K562 (cell line): ENCODE results near the gene NCF2. TPM values are rescaled to one million over a fixed set of nuclear protein-coding genes. Genes with fewer than 3 reads are reported as not detected.

Experiments
- ATAC-seq: fragments of 200-7000 bp; cut with Tn5 transposase; 3 replicates; pipeline ENCODE4 v1.9.1; 2020; ENCODE audit warnings: moderate library complexity
- BruUV-seq: library from RNA; stranded (reverse); fragments of 400-500 nt; replicated peaks from 2 replicates; lab custom pipeline; 2021; lab: Mats Ljungman, UMichigan
- CTCF ChIA-PET: fragments of 300-600 bp; formaldehyde crosslinking; extraction: SDS; loops from one replicate; lab custom pipeline; 2021; ENCODE audit warnings: low intra/inter-chr PET ratio; lab: Yijun Ruan, JAX
- POLR2A ChIA-PET: fragments of 300-600, 350-650 bp; sonication (Branson Sonifier 250); formaldehyde crosslinking; extraction: SDS; loops from one replicate; lab custom pipeline; 2021; ENCODE audit warnings: antibody characterized with exemption, inconsistent platforms; lab: Yijun Ruan, JAX
- DNase-seq, 4 experiments: peaks; one replicate each; pipeline versions ENCODE4 v3.0.0 to v3.0.0-alpha.2; 2011 to 2018; ENCODE audit warnings: low spot score in 3 of 4, mixed read lengths in 3 of 4; ENCODE audit errors: extremely low read depth in 1 of 4
- FAIRE-seq: peaks from 2 replicates; lab custom pipeline; 2011; peaks lifted over from hg19 to GRCh38; lab: Jason Lieb, UNC
- H2AFZ ChIP-seq: 2 replicates; pipeline ENCODE4 v1.6.0; 2011; ENCODE audit warnings: low read depth, low read length, control low read depth, inconsistent platforms
- H3K27ac ChIP-seq: fragments of 200-600 bp; 3 replicates; pipeline ENCODE4 v1.8.0; 2011; ENCODE audit warnings: low read depth, mild to moderate bottlenecking, control low read depth, inconsistent platforms, low read length, moderate library complexity, mixed read lengths; ENCODE audit errors: extremely low read depth
- H3K27me3 ChIP-seq, 2 experiments: fragments of 300-600 bp in 1 of 2; 2 replicates in 1 of 2; 3 replicates in 1 of 2; pipeline versions ENCODE4 v1.6.0 to v1.8.0; 2011; ENCODE audit warnings: inconsistent platforms in 2 of 2, low read length in 2 of 2, mild to moderate bottlenecking in 1 of 2, mixed read lengths in 1 of 2, moderate library complexity in 1 of 2; ENCODE audit not compliant: control insufficient read depth in 2 of 2, insufficient read depth in 2 of 2
- H3K36me3 ChIP-seq: fragments of 300-600 bp; 3 replicates; pipeline ENCODE4 v1.8.0; 2011; ENCODE audit warnings: mild to moderate bottlenecking, low read length, inconsistent platforms; ENCODE audit not compliant: control insufficient read depth, insufficient read depth
- H3K4me1 ChIP-seq, 2 experiments: fragments of 200-600 bp in 1 of 2; replicated peaks in 1 of 2; 2 replicates in 1 of 2; 3 replicates in 1 of 2; pipeline versions ENCODE4 v1.5.1 to v1.8.0; 2011; ENCODE audit warnings: inconsistent platforms in 2 of 2, low read length in 2 of 2, mild to moderate bottlenecking in 1 of 2, mixed read lengths in 1 of 2, moderate library complexity in 1 of 2; ENCODE audit not compliant: control insufficient read depth in 2 of 2, insufficient read depth in 2 of 2
- H3K4me2 ChIP-seq: 2 replicates; pipeline ENCODE4 v1.6.1; 2011; ENCODE audit warnings: low read length, control low read depth, inconsistent platforms, mixed read lengths; ENCODE audit not compliant: insufficient read depth
- H3K4me3 ChIP-seq: fragments of 200-600 bp; sonication (generic), shearing (Covaris generic); 2 replicates; pipeline ENCODE4 v1.5.1; 2016; ENCODE audit warnings: control low read depth, inconsistent platforms
- H3K79me2 ChIP-seq: fragments of 200-600 bp; 3 replicates; pipeline ENCODE4 v1.8.0; 2011; ENCODE audit warnings: low read length, inconsistent platforms; ENCODE audit not compliant: control insufficient read depth, insufficient read depth
- H3K9ac ChIP-seq, 2 experiments: 2 replicates each; pipeline versions ENCODE4 v1.6.0 to v1.6.1; 2011; ENCODE audit warnings: low read depth in 2 of 2, low read length in 2 of 2, control low read depth in 1 of 2, inconsistent platforms in 1 of 2, mild to moderate bottlenecking in 1 of 2, mixed read lengths in 1 of 2; ENCODE audit not compliant: insufficient read depth in 1 of 2
- H3K9me1 ChIP-seq: one replicate; pipeline ENCODE4 v1.6.0; 2011; ENCODE audit warnings: inconsistent platforms, mild to moderate bottlenecking, low read length, moderate library complexity; ENCODE audit not compliant: control insufficient read depth, insufficient read depth
- H3K9me3 ChIP-seq: replicated peaks from 2 replicates; pipeline ENCODE4 v1.5.1; 2011; ENCODE audit warnings: low read depth, low read length, inconsistent platforms; ENCODE audit not compliant: control insufficient read depth, insufficient read depth
- H4K20me1 ChIP-seq: replicated peaks from 2 replicates; pipeline ENCODE4 v1.6.1; 2011; ENCODE audit warnings: low read length, inconsistent platforms, mixed read lengths; ENCODE audit not compliant: control insufficient read depth, insufficient read depth
- BRF1 ChIP-seq: IDR thresholded peaks from 3 replicates; pipeline ENCODE4 v1.6.1; 2011; ENCODE audit warnings: borderline replicate concordance, mild to moderate bottlenecking; ENCODE audit not compliant: insufficient read length; ENCODE audit errors: extremely low read depth
- CLOCK ChIP-seq: fragments of 250-450 bp; sonication (Bioruptor Pico); IDR thresholded peaks from 2 replicates; pipeline ENCODE4 v1.4.0; 2020; ENCODE audit warnings: mild to moderate bottlenecking, moderate library complexity, borderline replicate concordance
- COPS2 ChIP-seq: fragments of 450-650 bp; conservative IDR thresholded peaks from 2 replicates; pipeline ENCODE4 v1.6.1; 2016; ENCODE audit warnings: mild to moderate bottlenecking, moderate library complexity
- E4F1 ChIP-seq: fragments of 250-450 bp; sonication (Bioruptor Pico); IDR thresholded peaks from 2 replicates; pipeline ENCODE4 v1.5.0; 2021; ENCODE audit warnings: mild to moderate bottlenecking, borderline replicate concordance
- HMBOX1 ChIP-seq: sonication (generic); IDR thresholded peaks from 2 replicates; pipeline ENCODE4 v1.6.1; 2016
- NFRKB ChIP-seq: fragments of 450-650 bp; IDR thresholded peaks from 2 replicates; pipeline ENCODE4 v1.6.1; 2016; ENCODE audit warnings: low read depth
- SNAPC5 ChIP-seq: fragments of 250-450 bp; sonication (Bioruptor Pico); IDR thresholded peaks from 2 replicates; pipeline ENCODE4 v1.8.0; 2021; ENCODE audit warnings: moderate library complexity, mild to moderate bottlenecking, inconsistent platforms
- TCF15 ChIP-seq: fragments of 250-450 bp; sonication (Bioruptor Pico); IDR thresholded peaks from 2 replicates; pipeline ENCODE4 v1.8.0; 2022; ENCODE audit warnings: moderate library complexity, mild to moderate bottlenecking, inconsistent platforms
- TCF7 ChIP-seq: sonication (generic); IDR thresholded peaks from 2 replicates; pipeline ENCODE4 v1.6.1; 2016; ENCODE audit warnings: antibody characterized with exemption, borderline replicate concordance
- ZC3H11A ChIP-seq: IDR thresholded peaks from 2 replicates; pipeline ENCODE4 v1.6.1; 2012; ENCODE audit warnings: low read depth, low read length, improper control_type of control experiment
- WGBS: fragments of 100-300 bp; shearing (Covaris generic); methylation state at CpG from one replicate; pipeline ENCODE4 v1.1.6; 2016; ENCODE audit warnings: low coverage, mixed read lengths; ENCODE audit not compliant: insufficient coverage; ENCODE audit errors: missing lambda C conversion rate; 5-methylcytosine and 5-hydroxymethylcytosine counted together
- in situ Hi-C: fragments of 300-500 bp; cut with MboI; formaldehyde crosslinking; loops from 4 replicates; pipeline ENCODE4 v1.15.0; 2018; ENCODE audit warnings: inconsistent platforms, mixed read lengths
- intact Hi-C: fragments of 100-400 bp; cut with micrococcal nuclease; formaldehyde crosslinking; loops from 2 replicates; pipeline ENCODE4 v1.14.2; 2022
- polyA plus RNA-seq, 8 experiments: library from polyadenylated mRNA; depleted of rRNA in 4 of 8; stranded (reverse) in 5 of 8; unstranded in 3 of 8; fragments of >200 nt; fragmentation: Nextera tagmentation in 2 of 8; fragmentation: Illumina TruSeq in 1 of 8; extraction: Ambion mirVana in 2 of 8; extraction: Trizol in 1 of 8; gene quantifications; 2 replicates each; pipeline versions ENCODE4 v1.2.1 to v1.2.3, GENCODE V29; 2011 to 2014; ENCODE audit warnings: inconsistent platforms in 1 of 8, missing spikeins in 1 of 8
- total RNA-seq, 7 experiments: library from RNA; depleted of rRNA in 6 of 7; stranded (reverse); fragments of >200 nt in 6 of 7; fragmentation: Illumina TruSeq in 2 of 7; extraction: Trizol in 2 of 7; gene quantifications; 2 replicates each; pipeline versions ENCODE4 v1.2.1 to v1.2.3, GENCODE V29; 2011 to 2021; ENCODE audit warnings: low replicate concordance in 1 of 7

Gene NCF2
- total and polyA plus RNA-seq, 9 of the 15 experiments (the other 6 are each of a cell fraction or from before 2014, with no cell fraction given) = 0.07 to 0.54 (median 0.16) TPM; not detected in 3

GRCh38 chr1:183522104-183522503 lies 68.2 kb downstream of the NCF2 start:
- no peak overlapping the region for H3K27ac ChIP-seq
- H2AFZ ChIP-seq = no peak overlapping the region
- POLR2A ChIA-PET = interaction anchor here (0.8 to 1.1 kb wide), 3 partner anchors 14 to 31 kb away, joined by 3 read pairs; no protein-coding TSS in a partner anchor
- in situ Hi-C loops = no loop called here
- no peaks in the 10 kb centered on the region for H3K79me2 ChIP-seq
- H3K9ac ChIP-seq = no peak overlapping the region
- FAIRE-seq (no peak), ATAC-seq (no peak), DNase-seq (no peak)
- H3K4me1 ChIP-seq = no peaks in the 10 kb centered on the region
- H3K4me3 ChIP-seq = no peak overlapping the region
- H4K20me1 ChIP-seq = no peaks in the 10 kb centered on the region
- H3K4me2 ChIP-seq = no peak overlapping the region
- intact Hi-C loops = no loop called here
- no TSS peak for BruUV-seq
- H3K9me3 ChIP-seq = no peaks in the 10 kb centered on the region
- CTCF ChIA-PET = no interaction called here
- peaks cover 79% of the 10 kb centered on the region for H3K36me3 ChIP-seq
- no peaks in the 10 kb centered on the region for H3K9me1 ChIP-seq
- WGBS = 83% methylated on average over 1 of the region's 1 CpG
- TF ChIP-seq BRF1 (no peak), NFRKB (no peak), TCF7 (no peak), CLOCK (CRISPR knock-in tag) (no peak), E4F1 (CRISPR knock-in tag) (no peak), TCF15 (no peak), HMBOX1 (no peak), SNAPC5 (CRISPR knock-in tag) (no peak), ZC3H11A (no peak), COPS2 (no peak)
- H3K27me3 ChIP-seq = no peaks in the 10 kb centered on the region
